Right atrium auricular region (tissue), 2 donors: ENCODE measurements around the gene RAB2B. TPM values are rescaled to one million over a fixed set of nuclear protein-coding genes. Genes with fewer than 3 reads are reported as not detected.
A peak's percentile ranks its signal among the peaks of the same experiment; 100 is the strongest.

Experiments
- DNase-seq: peaks from one replicate; pipeline ENCODE4 v3.0.0-alpha.2; 2019; ENCODE audit warnings: low spot score
- H3K27ac ChIP-seq, 2 donors: fragments of 200-600 bp; sonication (generic); 1 replicate in 1 of 2; 2 replicates in 1 of 2; pipeline ENCODE4 v1.5.1; 2016 to 2019
- H3K27me3 ChIP-seq, 2 donors: fragments of 200-600 bp; sonication (generic); one replicate each; pipeline versions ENCODE4 v1.5.1 to v1.6.0; 2017 to 2019
- H3K36me3 ChIP-seq: fragments of 200-600 bp; sonication (generic); one replicate; pipeline ENCODE4 v1.5.1; 2016
- H3K4me1 ChIP-seq, 2 donors: fragments of 200-600 bp; sonication (generic); one replicate each; pipeline versions ENCODE4 v1.5.1 to v1.6.0; 2017 to 2019
- H3K4me3 ChIP-seq, 2 donors: fragments of 200-600 bp; sonication (generic); 1 replicate in 1 of 2; 2 replicates in 1 of 2; pipeline ENCODE4 v1.5.1; 2017 to 2019; ENCODE audit warnings: mild to moderate bottlenecking in 1 of 2, moderate library complexity in 1 of 2
- H3K9me3 ChIP-seq, 2 donors: fragments of 200-600 bp; sonication (generic); one replicate each; pipeline ENCODE4 v1.5.1; 2019
- total RNA-seq, 2 donors: library from RNA; depleted of rRNA; stranded (reverse); fragments of >200 nt; gene quantifications; one replicate each; pipeline ENCODE4 v1.1.0, GENCODE V29; 2016
- TF ChIP-seq, protein P1 (sequence below), 2 donors: fragments of 200-600 bp; sonication (generic); IDR thresholded peaks; one replicate each; pipeline ENCODE4 v1.5.1; 2019; ENCODE audit warnings: antibody characterized with exemption in 2 of 2

RAB2B gene
- total RNA-seq, 2 donors from 2014 or later: 11.8 to 22.2 TPM

DNA sequence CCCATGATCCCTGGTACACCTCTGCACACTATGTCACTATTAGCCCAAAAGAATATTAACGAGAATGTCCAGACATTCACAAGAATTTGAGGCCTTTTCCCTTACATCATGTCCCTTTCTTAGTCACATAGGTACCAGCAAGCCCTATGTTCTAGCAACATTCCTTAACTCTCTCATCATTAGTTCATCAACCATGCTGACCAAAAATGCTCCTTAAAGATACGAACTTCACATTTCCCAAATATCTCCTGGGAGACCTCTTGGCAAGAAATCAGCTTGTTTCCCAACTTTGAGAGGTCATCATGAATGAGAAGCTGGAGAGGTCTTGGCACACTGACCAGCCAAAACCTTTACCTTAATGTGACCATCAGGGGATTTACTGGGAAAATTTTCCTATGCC, 44.7 kb upstream of the RAB2B start:
- Histone ChIP-seq H3K4me1 (peaks cover 0 to 8% of the 10 kb centered on the region in 2 donors), H3K27me3 (no peaks in the 10 kb centered on the region), H3K4me3 (no peak overlapping the region), H3K9me3 (no peaks in the 10 kb centered on the region), H3K36me3 (no peaks in the 10 kb centered on the region), H3K27ac (no peak overlapping the region)
- DNase-seq: no peak
- TF ChIP-seq, protein P1, sequence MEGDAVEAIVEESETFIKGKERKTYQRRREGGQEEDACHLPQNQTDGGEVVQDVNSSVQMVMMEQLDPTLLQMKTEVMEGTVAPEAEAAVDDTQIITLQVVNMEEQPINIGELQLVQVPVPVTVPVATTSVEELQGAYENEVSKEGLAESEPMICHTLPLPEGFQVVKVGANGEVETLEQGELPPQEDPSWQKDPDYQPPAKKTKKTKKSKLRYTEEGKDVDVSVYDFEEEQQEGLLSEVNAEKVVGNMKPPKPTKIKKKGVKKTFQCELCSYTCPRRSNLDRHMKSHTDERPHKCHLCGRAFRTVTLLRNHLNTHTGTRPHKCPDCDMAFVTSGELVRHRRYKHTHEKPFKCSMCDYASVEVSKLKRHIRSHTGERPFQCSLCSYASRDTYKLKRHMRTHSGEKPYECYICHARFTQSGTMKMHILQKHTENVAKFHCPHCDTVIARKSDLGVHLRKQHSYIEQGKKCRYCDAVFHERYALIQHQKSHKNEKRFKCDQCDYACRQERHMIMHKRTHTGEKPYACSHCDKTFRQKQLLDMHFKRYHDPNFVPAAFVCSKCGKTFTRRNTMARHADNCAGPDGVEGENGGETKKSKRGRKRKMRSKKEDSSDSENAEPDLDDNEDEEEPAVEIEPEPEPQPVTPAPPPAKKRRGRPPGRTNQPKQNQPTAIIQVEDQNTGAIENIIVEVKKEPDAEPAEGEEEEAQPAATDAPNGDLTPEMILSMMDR (IDR thresholded peaks at IDR 0.05): no peak

GRCh38 chr14:21520767-21521166, 44.0 kb upstream of the RAB2B start:
- no peaks in the 10 kb centered on the region for H3K9me3 ChIP-seq
- H3K27me3 ChIP-seq: no peaks in the 10 kb centered on the region
- H3K36me3 ChIP-seq: no peaks in the 10 kb centered on the region
- no peak overlapping the region for H3K27ac ChIP-seq
- TF ChIP-seq, protein P1 (IDR thresholded peaks at IDR 0.05): no peak
- DNase-seq: no peak
- no peak overlapping the region for H3K4me3 ChIP-seq
- H3K4me1 ChIP-seq: peaks cover 0 to 7% of the 10 kb centered on the region in 2 donors

DNA sequence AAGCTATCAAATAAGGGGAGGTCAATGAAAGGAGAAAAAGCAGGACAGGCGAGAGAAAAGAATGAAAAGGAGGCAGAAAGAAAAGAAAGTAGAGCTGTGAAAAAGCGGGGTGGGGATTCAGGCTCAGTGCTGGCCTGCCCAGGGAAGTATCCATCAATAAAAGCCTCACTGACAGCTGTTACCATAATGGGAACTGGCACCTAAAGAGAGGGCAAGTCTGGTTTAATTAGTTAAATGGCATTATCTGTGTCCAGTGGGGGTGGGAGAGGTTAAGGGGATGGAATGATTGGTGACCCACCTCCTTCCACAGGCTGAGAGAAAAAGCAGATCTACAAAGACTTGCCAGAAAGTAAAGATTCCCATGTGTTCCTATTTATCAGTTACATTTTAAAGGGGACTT, 42.0 kb upstream of the RAB2B start:
- no peak for DNase-seq
- no peaks in the 10 kb centered on the region for H3K36me3 ChIP-seq
- no peak overlapping the region for H3K4me3 ChIP-seq
- H3K4me1 ChIP-seq: no peaks in the 10 kb centered on the region
- H3K9me3 ChIP-seq: no peaks in the 10 kb centered on the region
- TF ChIP-seq, protein P1 (IDR thresholded peaks at IDR 0.05): no peak
- no peak overlapping the region for H3K27ac ChIP-seq
- H3K27me3 ChIP-seq: no peaks in the 10 kb centered on the region

DNA sequence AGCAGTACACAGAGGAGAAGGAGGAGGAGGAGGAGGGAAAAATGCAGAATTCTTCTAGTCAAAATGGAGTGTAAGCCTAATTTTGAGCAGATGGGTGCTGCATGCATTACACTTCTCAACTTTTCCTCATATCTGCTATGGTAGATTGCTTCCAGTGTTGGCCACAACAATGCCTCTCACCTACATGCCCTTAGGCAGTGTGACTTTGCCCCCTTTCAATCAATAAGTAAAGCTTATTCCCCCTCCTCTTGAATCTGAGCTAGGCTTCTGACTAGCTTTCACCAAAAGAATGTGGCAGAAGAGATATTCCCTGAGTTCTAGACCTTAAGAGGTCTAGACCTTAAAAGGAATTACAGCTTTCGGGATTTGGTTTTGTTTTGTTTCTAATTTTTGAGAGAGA, 37.6 kb upstream of the RAB2B start:
- DNase-seq: no peak
- H3K9me3 ChIP-seq: no peaks in the 10 kb centered on the region
- no peaks in the 10 kb centered on the region for H3K36me3 ChIP-seq
- no peak overlapping the region for H3K27ac ChIP-seq
- H3K4me3 ChIP-seq: no peak overlapping the region
- H3K27me3 ChIP-seq: no peaks in the 10 kb centered on the region
- TF ChIP-seq, protein P1 (IDR thresholded peaks at IDR 0.05): no peak
- peaks cover 0 to 14% of the 10 kb centered on the region in 2 donors for H3K4me1 ChIP-seq

- peak within 1 kb of the TSS; percentile 87 to 97 for H3K4me3 ChIP-seq
Observed at GRCh38 chr14:21510735-21511657, 34.2 kb upstream of the RAB2B start, which contains the start of gene METTL3. TSS of gene METTL3 (minus strand) at chr14:21511340. CDS start at chr14:21511223, 117 bp downstream.

More at GRCh38 chr14:21510735-21511657, 34.2 kb upstream of the RAB2B start, which contains the start of gene METTL3:
- Histone ChIP-seq H3K27ac (peak within 1 kb of the TSS; percentile 82 to 84), H3K4me1 (peaks cover 0 to 18% of the 10 kb centered on the region in 2 donors), H3K36me3 (no peaks in the 10 kb centered on the region), H3K27me3 (no peaks in the 10 kb centered on the region), H3K9me3 (no peaks in the 10 kb centered on the region)
- DNase-seq: peak; percentile 97
- TF ChIP-seq, protein P1 (IDR thresholded peaks at IDR 0.05): no peak
